ENCODE results near the gene LRMDA. TPM values are rescaled to one million over a fixed set of nuclear protein-coding genes. Genes with fewer than 3 reads are reported as not detected.

Gene LRMDA
- total and polyA plus RNA-seq, 2 of the 13 experiments (the other 11 are each of a cell fraction or from before 2014, with no cell fraction given), result 13.4 to 22.0 TPM

GRCh38 chr10:76429368-76430060 lies 998.1 kb downstream of the LRMDA start:
- Histone ChIP-seq H3K27ac (ENCODE audit: extremely low read length, insufficient read depth, low read length) (no peak overlapping the region), H3K36me3 (replicated peaks in 1 of 2; ENCODE audit: control insufficient read depth in 1 of 2, insufficient read depth in 2 of 2, low read length in 2 of 2) (no peaks in the 10 kb centered on the region), H3K79me2 (ENCODE audit: insufficient read depth, low read length) (no peaks in the 10 kb centered on the region), H3K9ac (ENCODE audit: insufficient read depth, low read depth, low read length) (no peak overlapping the region), H2AFZ (ENCODE audit: low read length) (no peak overlapping the region), H3K4me3 (replicated peaks in 1 of 3; ENCODE audit: insufficient read depth in 1 of 3, low read depth in 2 of 3, low read length in 3 of 3) (no peak overlapping the region), H4K20me1 (ENCODE audit: insufficient read depth, low read length) (no peaks in the 10 kb centered on the region), H3K27me3 (ENCODE audit: control insufficient read depth in 1 of 2, insufficient read depth in 2 of 2, low read length in 2 of 2) (no peaks in the 10 kb centered on the region), H3K9me3 (ENCODE audit: low read length) (no peaks in the 10 kb centered on the region), H3K4me1 (ENCODE audit: insufficient read depth, low read length) (peaks cover 12% of the 10 kb centered on the region; the same call in 1 of the 2 replicates), H3K4me2 (ENCODE audit: low read depth, low read length) (no peak overlapping the region)
- in situ Hi-C loops (cut with HindIII; ENCODE audit: extremely low pct_ligation_motif_present, low pct_unique_long_range_greater_than_20kb) (no loop called here), intact Hi-C loops (cut with micrococcal nuclease; ENCODE audit: unreplicated experiment) (no loop called here)
- ATAC-seq (no peak), FAIRE-seq (no peak), DNase-seq (ENCODE audit: low spot score) (no peak)
- ChIA-PET CTCF (ENCODE audit: low intra/inter-chr PET ratio, low total read pairs) (no interaction called here), POLR2A (no interaction called here)
- WGBS (ENCODE audit: low lambda C conversion rate), result 92% methylated on average over 12 of the region's 12 CpGs
- no peak for TF ChIP-seq SMAD1 (CRISPR knock-in tag; IDR thresholded peaks at IDR 0.05; ENCODE audit: borderline replicate concordance, low read depth)
- no peak for TF ChIP-seq ZNF235 (CRISPR knock-in tag; IDR thresholded peaks at IDR 0.05; ENCODE audit: borderline replicate concordance)
- TF ChIP-seq SNAPC4 (CRISPR knock-in tag; IDR thresholded peaks at IDR 0.05), result no peak
- no peak for TF ChIP-seq SIX1 (CRISPR knock-in tag; IDR thresholded peaks at IDR 0.05; ENCODE audit: borderline replicate concordance)
- TF ChIP-seq MAZ (IDR thresholded peaks at IDR 0.05; ENCODE audit: borderline replicate concordance, low read depth, low read length), result no peak
- TF ChIP-seq MAZ (CRISPR knock-in tag; IDR thresholded peaks at IDR 0.05; ENCODE audit: low read depth), result no peak
- no peak for TF ChIP-seq PAWR (CRISPR knock-in tag; IDR thresholded peaks at IDR 0.05; ENCODE audit: borderline replicate concordance)
- no peak for TF ChIP-seq ZNF775 (CRISPR knock-in tag; IDR thresholded peaks at IDR 0.05; ENCODE audit: borderline replicate concordance)
- TF ChIP-seq ZFP1 (CRISPR knock-in tag; IDR thresholded peaks at IDR 0.05), result no peak
- no peak for TF ChIP-seq SUZ12 (IDR thresholded peaks at IDR 0.05; ENCODE audit: low read depth, low read length)
- TF ChIP-seq GMEB1 (CRISPR knock-in tag; IDR thresholded peaks at IDR 0.05; ENCODE audit: borderline replicate concordance), result no peak
- TF ChIP-seq ATAD3A (CRISPR knock-in tag; IDR thresholded peaks at IDR 0.05), result no peak
- no peak for TF ChIP-seq ZNF260 (CRISPR knock-in tag; IDR thresholded peaks at IDR 0.05; ENCODE audit: borderline replicate concordance, low read depth)
- TF ChIP-seq SKI (IDR thresholded peaks at IDR 0.05; ENCODE audit: partially characterized antibody), result no peak
- no peak for TF ChIP-seq FOSL2 (CRISPR knock-in tag; IDR thresholded peaks at IDR 0.05)
- no TSS peak for BruUV-seq (replicated peaks)

Measured in HepG2 (cell line).